Upper lobe of right lung (tissue), 1 donor: ENCODE data around the gene SMOC2. TPM values are rescaled to one million over a fixed set of nuclear protein-coding genes. Genes with fewer than 3 reads are reported as not detected.

ENCODE experiments used
- ATAC-seq: fragments of 200-7000 bp; cut with Tn5 transposase; one replicate; pipeline ENCODE4 v1.9.1; 2020; ENCODE audit warnings: mild to moderate bottlenecking, moderate library complexity
- DNase-seq: peaks from one replicate; pipeline ENCODE4 v3.0.0-alpha.2; 2020
- H3K27ac ChIP-seq: fragments of 200-600 bp; one replicate; pipeline ENCODE4 v1.8.0; 2022
- H3K27me3 ChIP-seq: fragments of 200-600 bp; one replicate; pipeline ENCODE4 v1.8.0; 2022; ENCODE audit warnings: mild to moderate bottlenecking
- H3K36me3 ChIP-seq: fragments of 200-600 bp; one replicate; pipeline ENCODE4 v1.8.0; 2022
- H3K4me1 ChIP-seq: fragments of 200-600 bp; one replicate; pipeline ENCODE4 v1.8.0; 2022
- H3K4me3 ChIP-seq: fragments of 200-600 bp; one replicate; pipeline ENCODE4 v1.8.0; 2022; ENCODE audit warnings: mild to moderate bottlenecking
- H3K9me3 ChIP-seq: fragments of 200-600 bp; one replicate; pipeline ENCODE4 v1.8.0; 2022
- intact Hi-C: fragments of 100-400 bp; cut with DNase I; formaldehyde crosslinking; loops from one replicate; pipeline ENCODE4 v1.11.0; 2022
- total RNA-seq: library from RNA; stranded (reverse); fragmentation: NEBNext Ultra II Directional; extraction: Animal tissue kit (Norgen Biotek cat#: 25700); gene quantifications from one replicate; pipeline ENCODE4 v1.2.1, GENCODE V29; 2021
- TF ChIP-seq, protein P1 (sequence below): fragments of 200-600 bp; IDR thresholded peaks from one replicate; pipeline ENCODE4 v1.8.0; 2022; ENCODE audit warnings: antibody characterized with exemption
- donor health status: DM: no; HTN: yes; CAD: no; lungs with severe emphysema.

SMOC2 gene
- total RNA-seq, 1 donor from 2014 or later, result 33.1 TPM

DNA sequence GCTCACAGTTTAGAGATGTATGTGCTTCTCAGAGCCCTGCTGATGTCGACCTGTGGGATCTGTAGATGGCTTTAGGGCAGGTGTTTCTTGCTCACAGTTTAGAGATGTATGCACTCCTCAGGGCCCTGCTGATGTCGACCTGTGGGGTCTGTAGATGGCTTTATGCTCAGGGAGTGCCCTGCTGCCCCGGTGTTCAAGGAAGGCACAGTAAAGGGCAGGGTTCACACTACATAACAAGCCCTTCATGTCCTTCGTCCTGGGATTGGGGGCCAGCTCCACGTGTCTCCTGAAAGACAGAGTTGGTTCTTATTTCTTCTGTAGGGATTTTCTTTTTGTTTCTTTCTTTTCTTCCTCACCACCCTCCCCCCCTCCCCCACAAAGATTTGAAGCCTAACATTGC, 91.1 kb downstream of the SMOC2 start:
- Histone ChIP-seq H3K4me1 (peaks cover 18% of the 10 kb centered on the region), H3K4me3 (no peak overlapping the region), H3K27me3 (no peaks in the 10 kb centered on the region), H3K9me3 (no peaks in the 10 kb centered on the region), H3K36me3 (no peaks in the 10 kb centered on the region), H3K27ac (no peak overlapping the region)
- ATAC-seq (no peak), DNase-seq (no peak)
- intact Hi-C loops, result no loop called here
- TF ChIP-seq, protein P1, sequence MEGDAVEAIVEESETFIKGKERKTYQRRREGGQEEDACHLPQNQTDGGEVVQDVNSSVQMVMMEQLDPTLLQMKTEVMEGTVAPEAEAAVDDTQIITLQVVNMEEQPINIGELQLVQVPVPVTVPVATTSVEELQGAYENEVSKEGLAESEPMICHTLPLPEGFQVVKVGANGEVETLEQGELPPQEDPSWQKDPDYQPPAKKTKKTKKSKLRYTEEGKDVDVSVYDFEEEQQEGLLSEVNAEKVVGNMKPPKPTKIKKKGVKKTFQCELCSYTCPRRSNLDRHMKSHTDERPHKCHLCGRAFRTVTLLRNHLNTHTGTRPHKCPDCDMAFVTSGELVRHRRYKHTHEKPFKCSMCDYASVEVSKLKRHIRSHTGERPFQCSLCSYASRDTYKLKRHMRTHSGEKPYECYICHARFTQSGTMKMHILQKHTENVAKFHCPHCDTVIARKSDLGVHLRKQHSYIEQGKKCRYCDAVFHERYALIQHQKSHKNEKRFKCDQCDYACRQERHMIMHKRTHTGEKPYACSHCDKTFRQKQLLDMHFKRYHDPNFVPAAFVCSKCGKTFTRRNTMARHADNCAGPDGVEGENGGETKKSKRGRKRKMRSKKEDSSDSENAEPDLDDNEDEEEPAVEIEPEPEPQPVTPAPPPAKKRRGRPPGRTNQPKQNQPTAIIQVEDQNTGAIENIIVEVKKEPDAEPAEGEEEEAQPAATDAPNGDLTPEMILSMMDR, result no peak

DNA sequence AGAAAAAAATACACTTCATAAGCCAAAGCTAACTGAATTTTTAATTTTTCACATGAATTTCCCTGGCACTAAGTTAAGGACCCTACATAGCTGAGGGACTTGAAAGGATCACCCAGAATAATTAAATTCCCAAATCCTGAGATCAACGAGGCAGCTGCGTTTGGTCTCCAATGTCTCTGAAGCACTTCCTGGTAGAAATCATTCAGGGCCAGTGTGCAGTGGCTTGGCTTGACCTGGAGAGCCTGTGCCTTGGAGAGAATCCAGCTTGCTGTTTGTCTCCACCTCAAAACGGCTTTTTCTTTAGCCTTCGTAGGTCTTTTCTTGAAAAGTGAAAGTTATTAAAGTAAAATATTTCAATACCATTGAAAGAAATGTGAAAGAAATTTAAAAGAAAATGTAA, 92.4 kb downstream of the SMOC2 start:
- Histone ChIP-seq H3K36me3 (no peaks in the 10 kb centered on the region), H3K4me3 (no peak overlapping the region), H3K27me3 (no peaks in the 10 kb centered on the region), H3K4me1 (peaks cover 10% of the 10 kb centered on the region), H3K9me3 (no peaks in the 10 kb centered on the region), H3K27ac (no peak overlapping the region)
- intact Hi-C loops, result no loop called here
- TF ChIP-seq, protein P1, result no peak
- DNase-seq (no peak), ATAC-seq (peak; percentile 57)

DNA sequence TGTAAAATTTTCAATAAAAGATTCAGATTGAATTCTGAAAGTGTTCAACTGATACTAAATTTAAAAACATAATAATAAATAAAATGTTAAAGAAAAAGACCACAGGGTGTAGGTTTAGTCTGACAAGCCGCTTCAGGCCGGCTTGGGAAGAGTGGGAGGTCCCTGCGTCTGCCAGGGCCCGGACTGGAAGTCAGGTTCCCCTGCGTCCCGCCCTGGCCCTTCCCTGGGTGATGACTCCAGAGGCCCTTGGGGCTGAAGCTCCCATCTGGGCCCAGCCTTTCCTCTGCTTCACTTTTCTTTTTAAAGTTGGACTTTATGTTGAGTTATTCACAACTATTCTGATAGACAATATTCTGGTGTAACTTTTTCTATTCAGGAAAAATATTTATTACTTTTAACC, 93.3 kb downstream of the SMOC2 start:
- H3K27me3 ChIP-seq, result no peaks in the 10 kb centered on the region
- H3K4me3 ChIP-seq, result no peak overlapping the region
- intact Hi-C loops, result no loop called here
- no peak overlapping the region for H3K27ac ChIP-seq
- DNase-seq (no peak), ATAC-seq (no peak)
- H3K4me1 ChIP-seq, result peaks cover 10% of the 10 kb centered on the region
- TF ChIP-seq, protein P1, result no peak
- H3K9me3 ChIP-seq, result no peaks in the 10 kb centered on the region
- H3K36me3 ChIP-seq, result no peaks in the 10 kb centered on the region

DNA sequence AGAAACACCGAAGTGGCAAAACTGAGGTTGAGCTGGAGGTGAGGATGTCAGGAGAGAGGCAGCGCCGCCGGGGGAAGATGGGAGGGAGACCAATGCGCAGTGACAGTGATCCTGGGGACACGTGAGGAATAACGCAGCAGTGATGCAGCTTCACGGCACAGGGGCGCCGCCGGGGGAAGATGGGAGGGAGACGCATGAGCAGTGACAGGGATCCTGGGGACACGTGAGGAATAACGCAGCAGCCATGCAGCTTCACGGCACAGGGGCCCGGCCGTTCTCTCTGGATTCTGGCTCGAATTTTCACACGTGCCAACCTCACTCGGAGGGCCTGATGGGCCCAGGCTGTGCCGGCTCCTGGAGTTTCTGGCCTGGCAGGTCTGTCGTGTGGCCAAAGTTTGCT, 94.7 kb downstream of the SMOC2 start:
- Histone ChIP-seq H3K9me3 (no peaks in the 10 kb centered on the region), H3K27ac (no peak overlapping the region), H3K27me3 (peaks cover 9% of the 10 kb centered on the region), H3K4me3 (no peak overlapping the region), H3K4me1 (peaks cover 10% of the 10 kb centered on the region), H3K36me3 (no peaks in the 10 kb centered on the region)
- no peak for ATAC-seq
- intact Hi-C loops, result no loop called here
- no peak for DNase-seq
- TF ChIP-seq, protein P1, result no peak

DNA sequence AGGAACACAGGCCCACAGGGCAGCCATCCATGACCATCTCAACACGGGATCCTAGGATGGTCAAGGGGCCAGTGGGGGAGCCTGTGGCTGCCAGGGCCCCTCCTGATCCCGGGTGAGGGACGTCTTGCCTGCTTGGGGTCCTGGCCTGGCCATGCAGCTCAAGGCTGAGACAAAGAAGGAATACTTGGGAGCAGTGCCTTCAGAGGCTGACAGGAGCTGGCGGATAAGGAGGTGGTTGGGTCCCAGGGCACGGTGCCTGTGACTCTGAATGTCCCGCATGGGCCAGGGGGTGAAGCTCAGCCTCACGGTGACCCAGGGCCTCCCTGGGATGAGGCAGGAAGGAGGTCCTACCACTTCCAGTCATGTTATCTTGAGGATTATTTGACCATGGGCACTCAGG, 95.2 kb downstream of the SMOC2 start:
- peaks cover 9% of the 10 kb centered on the region for H3K27me3 ChIP-seq
- no peak for DNase-seq
- no peak for ATAC-seq
- TF ChIP-seq, protein P1, result no peak
- intact Hi-C loops, result no loop called here
- H3K36me3 ChIP-seq, result no peaks in the 10 kb centered on the region
- no peak overlapping the region for H3K4me3 ChIP-seq
- peaks cover 10% of the 10 kb centered on the region for H3K4me1 ChIP-seq
- H3K27ac ChIP-seq, result no peak overlapping the region
- no peaks in the 10 kb centered on the region for H3K9me3 ChIP-seq
